ENCODE data around the gene TAL1.

The TAL1 gene

GRCh38 chr1:47186267-47187185, 45.5 kb downstream of the TAL1 start:
- no peak for FAIRE-seq

- FAIRE-seq = no peak
Measured at GRCh38 chr1:47184822-47185677, 47.0 kb downstream of the TAL1 start.

- no peak for FAIRE-seq
Measured at GRCh38 chr1:47184090-47184821, 47.8 kb downstream of the TAL1 start.

- no peak for FAIRE-seq
Measured at GRCh38 chr1:47183308-47184089, 48.5 kb downstream of the TAL1 start.

GRCh38 chr1:47182676-47183235, 49.3 kb downstream of the TAL1 start:
- FAIRE-seq = no peak

- no peak for FAIRE-seq
Measured at GRCh38 chr1:47181955-47182675, 49.9 kb downstream of the TAL1 start.

- no peak for FAIRE-seq
Measured at GRCh38 chr1:47181095-47181954, 50.7 kb downstream of the TAL1 start.

GRCh38 chr1:47180603-47181094, 51.4 kb downstream of the TAL1 start:
- no peak for FAIRE-seq

GRCh38 chr1:47179988-47180563, 51.9 kb downstream of the TAL1 start:
- no peak for FAIRE-seq

GRCh38 chr1:47179017-47179987, 52.7 kb downstream of the TAL1 start:
- FAIRE-seq = peak; percentile 58

- no peak for FAIRE-seq
Measured at GRCh38 chr1:47178654-47179016, 53.4 kb downstream of the TAL1 start.

GRCh38 chr1:47178020-47178419, 54.0 kb downstream of the TAL1 start:
- no peak for FAIRE-seq

GRCh38 chr1:47175227-47175934, 56.6 kb downstream of the TAL1 start:
- FAIRE-seq = peak; percentile 33

- no peak for FAIRE-seq
Measured at GRCh38 chr1:47174656-47175020, 57.4 kb downstream of the TAL1 start.

- no peak for FAIRE-seq
Measured at GRCh38 chr1:47172782-47173181, 59.2 kb downstream of the TAL1 start.
